Erythroblast (primary cell): ENCODE measurements around the gene FPR1.

Experiments
- GATA1 ChIP-seq: IDR thresholded peaks from 2 replicates; pipeline ENCODE4 v1.6.1; 2011; ENCODE audit warnings: low read depth, mild to moderate bottlenecking, control low read depth, low read length, moderate library complexity
- POLR2A ChIP-seq: IDR thresholded peaks from 2 replicates; pipeline ENCODE4 v1.6.1; 2011; ENCODE audit warnings: mild to moderate bottlenecking, low read length

GRCh38 chr19:51709575-51709974, 42.1 kb downstream of the FPR1 start:
- TF ChIP-seq POLR2A: no peak
- no peak for TF ChIP-seq GATA1
